DOHH2 (cell line): ENCODE measurements around the gene SUSD4.

Experiments
- H3F3A ChIP-seq: fragments of 200-600 bp; sonication (generic), shearing (Covaris generic); 2 replicates; pipeline ENCODE4 v1.6.0; 2016; ENCODE audit warnings: antibody characterized with exemption, mild to moderate bottlenecking; ENCODE audit not compliant: control insufficient read depth, insufficient read depth
- H3K27ac ChIP-seq: fragments of 200-600 bp; sonication (generic); 2 replicates; pipeline ENCODE4 v1.5.1; 2014; ENCODE audit warnings: low read depth, mild to moderate bottlenecking, low read length, moderate library complexity
- H3K27me3 ChIP-seq: fragments of 200-600 bp; sonication (generic); 2 replicates; pipeline ENCODE4 v1.6.1; 2014; ENCODE audit warnings: mild to moderate bottlenecking, low read length, mixed read lengths; ENCODE audit not compliant: control insufficient read depth
- H3K36me3 ChIP-seq: fragments of 200-600 bp; sonication (generic); 2 replicates; pipeline ENCODE4 v1.6.1; 2014; ENCODE audit warnings: mild to moderate bottlenecking, low read length, moderate library complexity, mixed read lengths; ENCODE audit not compliant: control insufficient read depth
- H3K4me1 ChIP-seq: fragments of 200-600 bp; sonication (generic); 2 replicates; pipeline ENCODE4 v1.6.1; 2014; ENCODE audit warnings: mild to moderate bottlenecking, low read length, mixed read lengths; ENCODE audit not compliant: control insufficient read depth
- H3K4me2 ChIP-seq: fragments of 200-600 bp; sonication (generic); 2 replicates; pipeline ENCODE4 v1.6.0; 2014; ENCODE audit warnings: mild to moderate bottlenecking, low read length, moderate library complexity
- H3K4me3 ChIP-seq: fragments of 200-600 bp; sonication (generic); 2 replicates; pipeline ENCODE4 v1.5.1; 2014; ENCODE audit warnings: mild to moderate bottlenecking, low read length, mixed read lengths
- H3K79me2 ChIP-seq: fragments of 200-600 bp; sonication (generic); 2 replicates; pipeline ENCODE4 v1.6.1; 2014; ENCODE audit warnings: mild to moderate bottlenecking, low read length, mixed read lengths; ENCODE audit not compliant: control insufficient read depth
- H3K9me2 ChIP-seq: fragments of 200-600 bp; sonication (generic); replicated peaks from 2 replicates; pipeline ENCODE4 v1.6.1; 2014; ENCODE audit warnings: mild to moderate bottlenecking, low read length, mixed read lengths; ENCODE audit not compliant: control insufficient read depth
- H3K9me3 ChIP-seq: fragments of 200-600 bp; sonication (generic); 2 replicates; pipeline ENCODE4 v1.6.1; 2014; ENCODE audit warnings: antibody characterized with exemption, low read length, mixed read lengths; ENCODE audit not compliant: control insufficient read depth, insufficient read depth
- H4K20me1 ChIP-seq: fragments of 200-600 bp; sonication (generic); 2 replicates; pipeline ENCODE4 v1.6.0; 2014; ENCODE audit warnings: low read depth, mild to moderate bottlenecking, antibody characterized with exemption, low read length, moderate library complexity; ENCODE audit not compliant: control insufficient read depth, insufficient read depth
- EZH2phosphoT487 ChIP-seq: fragments of 200-600 bp; sonication (generic); IDR thresholded peaks from 2 replicates; pipeline ENCODE4 v1.6.1; 2017; ENCODE audit warnings: borderline replicate concordance, mild to moderate bottlenecking, antibody characterized with exemption, low read length, moderate library complexity, mixed read lengths
- TF ChIP-seq, protein P1 (sequence below): fragments of 200-600 bp; sonication (generic); IDR thresholded peaks from one replicate; pipeline ENCODE4 v1.5.1; 2014; ENCODE audit warnings: antibody characterized with exemption, mild to moderate bottlenecking, low read depth, low read length; ENCODE audit not compliant: poor library complexity, severe bottlenecking

The SUSD4 gene

DNA sequence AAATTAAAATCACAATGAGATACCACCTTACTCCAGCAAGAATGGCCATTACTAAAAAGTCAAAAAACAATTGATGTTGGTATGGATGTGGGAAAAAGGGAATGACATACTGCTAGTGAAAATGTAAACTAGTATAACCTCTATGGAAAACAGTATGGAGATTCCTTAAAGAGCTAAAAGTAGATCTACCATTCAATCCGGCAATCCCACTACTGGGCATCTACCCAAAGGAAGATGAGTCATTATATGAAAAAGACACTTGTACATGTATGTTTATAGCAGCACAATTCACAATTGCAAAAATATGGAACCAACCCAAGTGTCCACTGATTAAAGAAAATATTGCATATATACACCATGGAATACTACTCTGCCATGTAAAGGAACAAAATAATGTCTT is 37.2 kb downstream of the SUSD4 start:
- Histone ChIP-seq H3K27ac (no peak overlapping the region), H3K36me3 (no peaks in the 10 kb centered on the region), H3K4me1 (no peaks in the 10 kb centered on the region), H3K4me3 (no peak overlapping the region), H3K27me3 (no peaks in the 10 kb centered on the region), H3F3A (no peaks in the 10 kb centered on the region), H3K79me2 (no peaks in the 10 kb centered on the region), H3K4me2 (no peak overlapping the region), H4K20me1 (no peaks in the 10 kb centered on the region), H3K9me2 (no peaks in the 10 kb centered on the region), H3K9me3 (no peaks in the 10 kb centered on the region)
- TF ChIP-seq EZH2phosphoT487: no peak
- TF ChIP-seq, protein P1, sequence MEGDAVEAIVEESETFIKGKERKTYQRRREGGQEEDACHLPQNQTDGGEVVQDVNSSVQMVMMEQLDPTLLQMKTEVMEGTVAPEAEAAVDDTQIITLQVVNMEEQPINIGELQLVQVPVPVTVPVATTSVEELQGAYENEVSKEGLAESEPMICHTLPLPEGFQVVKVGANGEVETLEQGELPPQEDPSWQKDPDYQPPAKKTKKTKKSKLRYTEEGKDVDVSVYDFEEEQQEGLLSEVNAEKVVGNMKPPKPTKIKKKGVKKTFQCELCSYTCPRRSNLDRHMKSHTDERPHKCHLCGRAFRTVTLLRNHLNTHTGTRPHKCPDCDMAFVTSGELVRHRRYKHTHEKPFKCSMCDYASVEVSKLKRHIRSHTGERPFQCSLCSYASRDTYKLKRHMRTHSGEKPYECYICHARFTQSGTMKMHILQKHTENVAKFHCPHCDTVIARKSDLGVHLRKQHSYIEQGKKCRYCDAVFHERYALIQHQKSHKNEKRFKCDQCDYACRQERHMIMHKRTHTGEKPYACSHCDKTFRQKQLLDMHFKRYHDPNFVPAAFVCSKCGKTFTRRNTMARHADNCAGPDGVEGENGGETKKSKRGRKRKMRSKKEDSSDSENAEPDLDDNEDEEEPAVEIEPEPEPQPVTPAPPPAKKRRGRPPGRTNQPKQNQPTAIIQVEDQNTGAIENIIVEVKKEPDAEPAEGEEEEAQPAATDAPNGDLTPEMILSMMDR: no peak

GRCh38 chr1:223323491-223324484 is 40.2 kb downstream of the SUSD4 start:
- no peak overlapping the region for H3K4me2 ChIP-seq
- no peaks in the 10 kb centered on the region for H3K4me1 ChIP-seq
- H3K4me3 ChIP-seq: no peak overlapping the region
- H3K9me2 ChIP-seq: no peaks in the 10 kb centered on the region
- no peaks in the 10 kb centered on the region for H3K79me2 ChIP-seq
- no peak overlapping the region for H3K27ac ChIP-seq
- no peaks in the 10 kb centered on the region for H3K36me3 ChIP-seq
- TF ChIP-seq, protein P1: no peak
- TF ChIP-seq EZH2phosphoT487: no peak
- H4K20me1 ChIP-seq: no peaks in the 10 kb centered on the region
- H3K9me3 ChIP-seq: no peaks in the 10 kb centered on the region
- no peaks in the 10 kb centered on the region for H3F3A ChIP-seq
- H3K27me3 ChIP-seq: no peaks in the 10 kb centered on the region

GRCh38 chr1:223322868-223323267 is 41.1 kb downstream of the SUSD4 start:
- H3K27ac ChIP-seq: no peak overlapping the region
- TF ChIP-seq EZH2phosphoT487: no peak
- TF ChIP-seq, protein P1: no peak
- no peaks in the 10 kb centered on the region for H4K20me1 ChIP-seq
- H3K4me1 ChIP-seq: no peaks in the 10 kb centered on the region
- H3K27me3 ChIP-seq: no peaks in the 10 kb centered on the region
- no peak overlapping the region for H3K4me2 ChIP-seq
- no peak overlapping the region for H3K4me3 ChIP-seq
- H3F3A ChIP-seq: no peaks in the 10 kb centered on the region
- H3K9me3 ChIP-seq: no peaks in the 10 kb centered on the region
- no peaks in the 10 kb centered on the region for H3K9me2 ChIP-seq
- H3K36me3 ChIP-seq: no peaks in the 10 kb centered on the region
- H3K79me2 ChIP-seq: no peaks in the 10 kb centered on the region
